Activated CD4-positive, alpha-beta T cell treated with anti-CD3 and anti-CD28 coated beads, Interleukin-2, amount 50 U/mL, for 16 hours (primary cell): ENCODE measurements around the gene MIAT.

ENCODE experiments used
- DNase-seq: peaks from one replicate; pipeline ENCODE4 v3.0.0-alpha.2; 2020

MIAT gene

GRCh38 chr22:26632422-26633155 lies 24.8 kb upstream of the MIAT start:
- no peak for DNase-seq

GRCh38 chr22:26634189-26634588 lies 23.2 kb upstream of the MIAT start:
- DNase-seq: no peak

GRCh38 chr22:26635117-26635516 lies 22.3 kb upstream of the MIAT start:
- no peak for DNase-seq

GRCh38 chr22:26636296-26636695 lies 21.1 kb upstream of the MIAT start:
- DNase-seq: no peak

- DNase-seq: peak; percentile 88
Measured at GRCh38 chr22:26642465-26643417, 14.6 kb upstream of the MIAT start.

- no peak for DNase-seq
Measured at GRCh38 chr22:26643418-26644100, 13.8 kb upstream of the MIAT start.

GRCh38 chr22:26646158-26646557 lies 11.2 kb upstream of the MIAT start:
- DNase-seq: no peak

- peak; percentile 57 for DNase-seq
Measured at GRCh38 chr22:26648011-26648497, 9.3 kb upstream of the MIAT start.

GRCh38 chr22:26648528-26649388 lies 8.6 kb upstream of the MIAT start:
- no peak for DNase-seq

GRCh38 chr22:26650722-26651421 lies 6.5 kb upstream of the MIAT start:
- peak; percentile 56 for DNase-seq

GRCh38 chr22:26651815-26652214 lies 5.6 kb upstream of the MIAT start:
- DNase-seq: no peak

GRCh38 chr22:26658161-26658560 lies 773 bp downstream of the MIAT start:
- no peak for DNase-seq

GRCh38 chr22:26658671-26659478 lies 1.5 kb downstream of the MIAT start:
- DNase-seq: peak; percentile 93

- DNase-seq: no peak
Measured at GRCh38 chr22:26660356-26660755, 3.0 kb downstream of the MIAT start.

- DNase-seq: no peak
Measured at GRCh38 chr22:26660961-26661578, 3.7 kb downstream of the MIAT start.

GRCh38 chr22:26662160-26662559 lies 4.8 kb downstream of the MIAT start:
- no peak for DNase-seq

- DNase-seq: no peak
Measured at GRCh38 chr22:26663374-26663923, 6.1 kb downstream of the MIAT start.

- no peak for DNase-seq
Measured at GRCh38 chr22:26665813-26666231, 8.4 kb downstream of the MIAT start.

GRCh38 chr22:26667140-26667539 lies 9.8 kb downstream of the MIAT start:
- DNase-seq: no peak

GRCh38 chr22:26669060-26669481 lies 11.7 kb downstream of the MIAT start:
- DNase-seq: peak; percentile 37
